ENCODE results near the gene SLC25A6. TPM values are rescaled to one million over a fixed set of nuclear protein-coding genes. Genes with fewer than 3 reads are reported as not detected.

SLC25A6 gene
- total RNA-seq, 1 experiment from 2014 or later = 455 TPM

- Histone ChIP-seq H3K36me3 (ENCODE audit: control insufficient read depth, insufficient read depth, low read length) (peaks cover 15% of the 10 kb centered on the region), H3K9me3 (no peaks in the 10 kb centered on the region), H3K4me3 (ENCODE audit: low read depth, low read length) (peak overlapping the region; percentile 79), H3K27me3 (replicated peaks; ENCODE audit: control insufficient read depth, insufficient read depth, low read length) (no peaks in the 10 kb centered on the region), H3K4me1 (0 out of 2 replicates have a peak, but pooled peaks cover 5% of the 10 kb centered on the region)
- Mint-ChIP-seq H3K4me3 (ENCODE audit: unreplicated experiment) (peak overlapping the region; percentile 93), H3K27me3 (ENCODE audit: insufficient read depth, unreplicated experiment) (no peaks in the 10 kb centered on the region), H3K36me3 (ENCODE audit: insufficient read depth, unreplicated experiment) (peaks cover 91% of the 10 kb centered on the region), H3K27ac (ENCODE audit: unreplicated experiment) (peak overlapping the region; percentile 99), H3K9me3 (ENCODE audit: unreplicated experiment) (no peaks in the 10 kb centered on the region), H3K4me1 (ENCODE audit: low read depth, unreplicated experiment) (peaks cover 25% of the 10 kb centered on the region)
- TF ChIP-seq, protein P1, sequence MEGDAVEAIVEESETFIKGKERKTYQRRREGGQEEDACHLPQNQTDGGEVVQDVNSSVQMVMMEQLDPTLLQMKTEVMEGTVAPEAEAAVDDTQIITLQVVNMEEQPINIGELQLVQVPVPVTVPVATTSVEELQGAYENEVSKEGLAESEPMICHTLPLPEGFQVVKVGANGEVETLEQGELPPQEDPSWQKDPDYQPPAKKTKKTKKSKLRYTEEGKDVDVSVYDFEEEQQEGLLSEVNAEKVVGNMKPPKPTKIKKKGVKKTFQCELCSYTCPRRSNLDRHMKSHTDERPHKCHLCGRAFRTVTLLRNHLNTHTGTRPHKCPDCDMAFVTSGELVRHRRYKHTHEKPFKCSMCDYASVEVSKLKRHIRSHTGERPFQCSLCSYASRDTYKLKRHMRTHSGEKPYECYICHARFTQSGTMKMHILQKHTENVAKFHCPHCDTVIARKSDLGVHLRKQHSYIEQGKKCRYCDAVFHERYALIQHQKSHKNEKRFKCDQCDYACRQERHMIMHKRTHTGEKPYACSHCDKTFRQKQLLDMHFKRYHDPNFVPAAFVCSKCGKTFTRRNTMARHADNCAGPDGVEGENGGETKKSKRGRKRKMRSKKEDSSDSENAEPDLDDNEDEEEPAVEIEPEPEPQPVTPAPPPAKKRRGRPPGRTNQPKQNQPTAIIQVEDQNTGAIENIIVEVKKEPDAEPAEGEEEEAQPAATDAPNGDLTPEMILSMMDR (IDR thresholded peaks at IDR 0.05; ENCODE audit: insufficient read depth in 1 of 2, low read depth in 1 of 2, low read length in 1 of 2, severe bottlenecking in 1 of 2, unreplicated experiment in 1 of 2) = no peak
- peak; percentile 79 to 82 for DNase-seq
- CTCF ChIA-PET = no interaction called here
- BruUV-seq (replicated peaks) = no TSS peak
- POLR2A ChIA-PET = no interaction called here
- intact Hi-C loops (cut with micrococcal nuclease; ENCODE audit: unreplicated experiment) = loop anchor here (1.0 to 2.0 kb wide), 2 partner anchors 60 to 146 kb away; partner anchors contain the start of gene ASMTL
These were observed 609 bp upstream of the SLC25A6 start for GRCh38 chrX:1392376-1393068.

DNA sequence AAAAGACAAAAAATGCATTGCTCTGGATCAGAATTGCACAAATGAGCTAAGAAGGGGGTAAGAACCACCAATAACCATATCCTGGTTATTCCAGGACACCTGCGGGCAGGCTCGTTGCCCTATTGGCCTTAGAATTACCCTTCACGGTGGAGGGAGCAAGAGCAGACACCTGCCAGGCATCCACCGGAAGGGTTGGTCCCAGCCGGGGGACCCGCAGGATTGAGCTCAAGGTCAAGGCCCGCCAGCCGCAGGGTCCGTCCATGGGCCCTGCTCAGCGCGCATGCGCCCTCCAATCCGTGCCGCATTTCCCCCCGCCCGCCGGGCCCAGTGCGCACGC, 575 bp downstream of the SLC25A6 start:
- no peaks in the 10 kb centered on the region for H3K9me3 Mint-ChIP-seq (ENCODE audit: unreplicated experiment)
- peak overlapping the region; percentile 93 for H3K4me3 Mint-ChIP-seq (ENCODE audit: unreplicated experiment)
- H3K4me1 ChIP-seq = 0 out of 2 replicates have a peak, but pooled peaks cover 5% of the 10 kb centered on the region
- H3K4me3 ChIP-seq (ENCODE audit: low read depth, low read length) = peak overlapping the region; percentile 100
- intact Hi-C loops (cut with micrococcal nuclease; ENCODE audit: unreplicated experiment) = no loop called here
- H3K36me3 ChIP-seq (ENCODE audit: control insufficient read depth, insufficient read depth, low read length) = peaks cover 17% of the 10 kb centered on the region
- ChIA-PET CTCF (no interaction called here), POLR2A (no interaction called here)
- DNase-seq = peak; percentile 88 to 94
- no peaks in the 10 kb centered on the region for H3K27me3 Mint-ChIP-seq (ENCODE audit: insufficient read depth, unreplicated experiment)
- H3K4me1 Mint-ChIP-seq (ENCODE audit: low read depth, unreplicated experiment) = peaks cover 25% of the 10 kb centered on the region
- peak overlapping the region; percentile 99 for H3K27ac Mint-ChIP-seq (ENCODE audit: unreplicated experiment)
- no TSS peak for BruUV-seq (replicated peaks)
- no peaks in the 10 kb centered on the region for H3K27me3 ChIP-seq (replicated peaks; ENCODE audit: control insufficient read depth, insufficient read depth, low read length)
- TF ChIP-seq, protein P1 (IDR thresholded peaks at IDR 0.05; ENCODE audit: insufficient read depth in 1 of 2, low read depth in 1 of 2, low read length in 1 of 2, severe bottlenecking in 1 of 2, unreplicated experiment in 1 of 2) = no peak
- H3K36me3 Mint-ChIP-seq (ENCODE audit: insufficient read depth, unreplicated experiment) = peaks cover 94% of the 10 kb centered on the region
- H3K9me3 ChIP-seq = no peaks in the 10 kb centered on the region

DNA sequence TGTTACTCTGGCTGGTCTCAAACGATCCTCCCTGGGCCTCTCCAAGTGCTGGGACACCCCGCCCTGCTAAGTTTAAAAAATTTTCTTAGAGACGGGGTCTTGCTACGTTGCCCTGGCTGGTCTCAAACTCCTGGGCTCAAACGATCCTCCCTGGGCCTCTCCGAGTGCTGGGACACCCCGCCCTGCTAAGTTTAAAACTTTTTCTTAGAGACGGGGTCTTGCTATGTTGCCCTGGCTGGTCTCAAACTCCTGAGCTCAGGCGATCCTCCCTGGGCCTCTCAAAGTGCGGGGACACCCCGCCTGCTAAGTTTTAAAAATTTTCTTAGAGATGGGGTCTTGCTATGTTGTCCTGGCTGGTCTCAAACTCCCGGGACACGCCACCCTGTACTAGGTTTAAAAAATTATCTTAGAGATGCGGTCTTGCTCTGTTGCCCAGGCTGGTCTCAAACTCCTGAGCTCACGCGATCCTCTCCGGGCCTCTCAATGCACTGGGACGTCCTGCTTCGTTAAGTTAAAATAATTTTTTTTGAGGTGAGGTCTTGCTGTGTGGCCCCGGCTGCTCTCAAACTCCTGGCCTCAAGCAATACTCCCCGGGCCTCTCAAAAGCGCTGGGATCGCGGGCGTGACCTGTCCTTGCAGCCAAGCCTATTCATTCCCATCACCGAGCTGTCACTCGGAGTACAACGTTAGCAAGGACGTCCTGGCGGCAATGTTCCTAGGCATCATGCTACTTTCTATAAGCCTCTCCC, 1.1 kb downstream of the SLC25A6 start:
- Histone ChIP-seq H3K27me3 (replicated peaks; ENCODE audit: control insufficient read depth, insufficient read depth, low read length) (no peaks in the 10 kb centered on the region), H3K4me3 (ENCODE audit: low read depth, low read length) (peak overlapping the region; percentile 100), H3K4me1 (0 out of 2 replicates have a peak, but pooled peaks cover 5% of the 10 kb centered on the region), H3K9me3 (no peaks in the 10 kb centered on the region), H3K36me3 (ENCODE audit: control insufficient read depth, insufficient read depth, low read length) (peaks cover 16% of the 10 kb centered on the region)
- Mint-ChIP-seq H3K4me1 (ENCODE audit: low read depth, unreplicated experiment) (peaks cover 20% of the 10 kb centered on the region), H3K36me3 (ENCODE audit: insufficient read depth, unreplicated experiment) (peaks cover 94% of the 10 kb centered on the region), H3K4me3 (ENCODE audit: unreplicated experiment) (peak overlapping the region; percentile 93), H3K9me3 (ENCODE audit: unreplicated experiment) (no peaks in the 10 kb centered on the region), H3K27me3 (ENCODE audit: insufficient read depth, unreplicated experiment) (no peaks in the 10 kb centered on the region), H3K27ac (ENCODE audit: unreplicated experiment) (peak overlapping the region; percentile 99)
- ChIA-PET CTCF (no interaction called here), POLR2A (no interaction called here)
- no TSS peak for BruUV-seq (replicated peaks)
- DNase-seq = peak in 1 of 2 experiments; percentile 22
- TF ChIP-seq, protein P1 (IDR thresholded peaks at IDR 0.05; ENCODE audit: insufficient read depth in 1 of 2, low read depth in 1 of 2, low read length in 1 of 2, severe bottlenecking in 1 of 2, unreplicated experiment in 1 of 2) = no peak
- intact Hi-C loops (cut with micrococcal nuclease; ENCODE audit: unreplicated experiment) = no loop called here
